OCI-LY1 (cell line): ENCODE measurements around the gene ADIG.

ENCODE experiments used
- CTCF ChIP-seq: fragments of 200-600 bp; sonication (generic), shearing (Covaris generic); IDR thresholded peaks from 2 replicates; pipeline ENCODE4 v1.5.1; 2017; ENCODE audit warnings: mild to moderate bottlenecking, antibody characterized with exemption, low read length, moderate library complexity, mixed read lengths
- EZH2 ChIP-seq: fragments of 200-600 bp; sonication (generic), shearing (Covaris generic); IDR thresholded peaks from 2 replicates; pipeline ENCODE4 v1.8.0; 2017; ENCODE audit warnings: borderline replicate concordance, mixed run types, mild to moderate bottlenecking, antibody characterized with exemption, low read length, moderate library complexity, mixed read lengths

GRCh38 chr20:38633577-38634093 lies 52.6 kb downstream of the ADIG start:
- TF ChIP-seq EZH2 (no peak), CTCF (peak; percentile 86)
